A673 (cell line): ENCODE data around the gene ZFHX2. TPM values are rescaled to one million over a fixed set of nuclear protein-coding genes. Genes with fewer than 3 reads are reported as not detected.

Source experiments
- BruUV-seq: library from RNA; stranded (reverse); fragments of 400-500 nt; replicated peaks from 2 replicates; lab custom pipeline; 2021; lab: Mats Ljungman, UMichigan
- CTCF ChIA-PET: fragments of 300-600 bp; sonication (Branson Sonifier 250); formaldehyde crosslinking; loops from one replicate; lab custom pipeline; 2022; ENCODE audit warnings: antibody characterized with exemption; lab: Charles Lee
- POLR2A ChIA-PET: fragments of 300-600 bp; sonication (Branson Sonifier 250); formaldehyde crosslinking; loops from one replicate; lab custom pipeline; 2022; ENCODE audit warnings: antibody characterized with exemption; ENCODE audit not compliant: low non-redundant PET; lab: Charles Lee
- DNase-seq: peaks from one replicate; pipeline ENCODE4 v3.0.0-alpha.2; 2015; ENCODE audit warnings: low spot score
- H3K27ac ChIP-seq: fragments of 200-600 bp; sonication (generic); 2 replicates; pipeline ENCODE4 v1.5.1; 2016; ENCODE audit warnings: mixed run types, low read depth, mild to moderate bottlenecking, mixed read lengths, antibody characterized with exemption, low read length; ENCODE audit not compliant: poor library complexity, severe bottlenecking
- H3K27me3 ChIP-seq: fragments of 200-600 bp; sonication (generic); replicated peaks from 2 replicates; pipeline ENCODE4 v1.6.1; 2017; ENCODE audit warnings: mixed run types, low read depth, mild to moderate bottlenecking, mixed read lengths, antibody characterized with exemption, low read length; ENCODE audit not compliant: insufficient read depth, poor library complexity
- H3K36me3 ChIP-seq: fragments of 200-600 bp; sonication (generic); 2 replicates; pipeline ENCODE4 v1.6.1; 2016; ENCODE audit warnings: mixed run types, mild to moderate bottlenecking, mixed read lengths, antibody characterized with exemption, low read length; ENCODE audit not compliant: insufficient read depth, poor library complexity, severe bottlenecking
- H3K4me1 ChIP-seq: fragments of 200-600 bp; sonication (generic); 2 replicates; pipeline ENCODE4 v1.6.1; 2017; ENCODE audit warnings: mixed run types, mild to moderate bottlenecking, mixed read lengths, antibody characterized with exemption, low read length; ENCODE audit not compliant: insufficient read depth, poor library complexity, severe bottlenecking
- H3K4me3 ChIP-seq: fragments of 200-600 bp; sonication (generic); 2 replicates; pipeline ENCODE4 v1.5.1; 2016; ENCODE audit warnings: low read depth, mixed run types, mild to moderate bottlenecking, mixed read lengths, low read length; ENCODE audit not compliant: poor library complexity, severe bottlenecking
- H3K9me3 ChIP-seq: fragments of 200-600 bp; sonication (generic); 2 replicates; pipeline ENCODE4 v1.6.1; 2016; ENCODE audit warnings: mixed run types, low read depth, mild to moderate bottlenecking, mixed read lengths, antibody characterized with exemption, low read length; ENCODE audit not compliant: poor library complexity, severe bottlenecking
- CTCF ChIP-seq: fragments of 300-800, 200-600 bp; sonication (generic); conservative IDR thresholded peaks from 2 replicates; pipeline ENCODE4 v1.5.1; 2017; ENCODE audit warnings: low read depth, mild to moderate bottlenecking, antibody characterized with exemption, low read length, moderate library complexity, mixed read lengths
- EZH2 ChIP-seq: fragments of 200-600 bp; sonication (generic); IDR thresholded peaks from 2 replicates; pipeline ENCODE4 v1.6.1; 2017; ENCODE audit warnings: borderline replicate concordance, low read depth, mild to moderate bottlenecking, mixed read lengths, antibody characterized with exemption, low read length; ENCODE audit not compliant: poor library complexity, severe bottlenecking
- intact Hi-C: fragments of 100-400 bp; cut with micrococcal nuclease; formaldehyde crosslinking; loops from one replicate; pipeline ENCODE4 v1.10.0; 2022; ENCODE audit not compliant: unreplicated experiment
- total RNA-seq: library from RNA; stranded (reverse); gene quantifications from 2 replicates; pipeline ENCODE4 v1.2.3, GENCODE V29; 2021

Gene ZFHX2
- total RNA-seq, 1 experiment from 2014 or later, result 4.8 TPM

GRCh38 chr14:23564876-23565275, 13.3 kb upstream of the ZFHX2 start:
- peaks cover 4% of the 10 kb centered on the region for H3K36me3 ChIP-seq
- no peak overlapping the region for H3K27ac ChIP-seq
- H3K4me3 ChIP-seq, result no peak overlapping the region
- peaks cover 14% of the 10 kb centered on the region for H3K4me1 ChIP-seq
- POLR2A ChIA-PET, result no interaction called here
- TF ChIP-seq EZH2 (no peak), CTCF (no peak)
- intact Hi-C loops, result no loop called here
- BruUV-seq, result no TSS peak
- CTCF ChIA-PET, result no interaction called here
- H3K27me3 ChIP-seq, result no peaks in the 10 kb centered on the region
- DNase-seq, result no peak
- no peaks in the 10 kb centered on the region for H3K9me3 ChIP-seq

GRCh38 chr14:23564181-23564812, 12.7 kb upstream of the ZFHX2 start:
- DNase-seq, result no peak
- intact Hi-C loops, result no loop called here
- H3K36me3 ChIP-seq, result peaks cover 8% of the 10 kb centered on the region

GRCh38 chr14:23563473-23564180, 12.1 kb upstream of the ZFHX2 start:
- DNase-seq, result no peak
- Histone ChIP-seq H3K9me3 (no peaks in the 10 kb centered on the region), H3K36me3 (peaks cover 11% of the 10 kb centered on the region), H3K4me1 (peaks cover 14% of the 10 kb centered on the region), H3K4me3 (no peak overlapping the region), H3K27ac (no peak overlapping the region), H3K27me3 (no peaks in the 10 kb centered on the region)
- ChIA-PET POLR2A (interaction anchor here (0.5 to 0.6 kb wide), 2 partner anchors 13 to 84 kb away, joined by 3 to 5 read pairs; no protein-coding TSS in a partner anchor), CTCF (interaction anchor here (1.0 kb wide), 1 partner anchor 85 kb away, joined by 3 read pairs; no protein-coding TSS in a partner anchor)
- TF ChIP-seq EZH2 (no peak), CTCF (no peak)
- intact Hi-C loops, result no loop called here
- BruUV-seq, result no TSS peak

More at GRCh38 chr14:23564181-23564812, 12.7 kb upstream of the ZFHX2 start:
- no TSS peak for BruUV-seq
- ChIA-PET CTCF (no interaction called here), POLR2A (no interaction called here)
- H3K27me3 ChIP-seq, result no peaks in the 10 kb centered on the region
- no peak overlapping the region for H3K27ac ChIP-seq
- no peaks in the 10 kb centered on the region for H3K9me3 ChIP-seq
- H3K4me1 ChIP-seq, result peaks cover 14% of the 10 kb centered on the region
- H3K4me3 ChIP-seq, result no peak overlapping the region
- TF ChIP-seq EZH2 (no peak), CTCF (no peak)
